GM19372 (cell line): ENCODE measurements around the gene ZBTB7C.
"Not testable (repeated sequence)": the region's sequence is repeated elsewhere in the genome, so short reads cannot be mapped to it uniquely, and the experiment has no call there.

Experiments used
- ATAC-seq: cut with Tn5 transposase; IDR thresholded peaks from one replicate; pipeline ENCODE4 v1.9.1; 2021; ENCODE audit warnings: mild to moderate bottlenecking, low read depth, moderate library complexity; ENCODE audit not compliant: unreplicated experiment

Gene ZBTB7C

DNA sequence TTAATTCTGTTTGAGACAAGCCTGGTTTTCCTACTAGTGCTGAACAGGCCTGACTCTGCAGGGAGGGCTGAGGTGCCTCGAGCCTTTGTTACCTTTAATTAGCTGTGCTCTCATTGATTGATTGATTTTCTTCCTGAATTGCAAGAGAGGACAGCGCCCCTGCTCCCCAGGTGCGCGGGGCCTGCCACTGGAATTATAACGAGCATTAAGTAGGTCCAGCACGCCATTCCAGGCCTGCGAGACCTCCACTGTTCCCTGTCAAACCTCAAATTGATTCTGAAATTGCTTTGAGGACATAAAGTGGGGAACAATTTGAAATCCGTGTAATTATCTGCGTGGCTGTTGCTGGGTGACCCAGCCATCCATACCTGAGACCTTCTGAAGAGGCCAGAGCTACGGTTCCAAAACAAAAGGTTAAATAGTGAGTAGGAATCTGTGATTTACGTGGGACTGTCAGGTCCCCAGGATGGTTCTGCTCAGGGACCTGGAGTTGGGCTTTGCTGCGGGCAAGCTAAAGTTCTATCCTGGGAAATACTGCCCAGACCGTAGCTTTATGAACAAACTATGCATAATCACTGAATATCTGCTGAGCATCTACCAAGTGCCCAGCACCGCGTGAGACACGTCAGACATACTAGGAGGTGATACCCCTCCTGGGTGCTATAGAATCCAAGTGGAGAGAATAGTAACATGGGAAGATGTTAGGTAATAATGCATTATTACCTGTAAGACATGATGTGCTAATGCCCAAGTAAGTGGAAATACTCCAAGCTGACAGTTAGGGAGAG, 104.1 kb downstream of the ZBTB7C start:
- ATAC-seq, result no peak

- no peak for ATAC-seq
These were observed 105.3 kb downstream of the ZBTB7C start for GRCh38 chr18:48303883-48304282.

GRCh38 chr18:48302736-48303135, 106.4 kb downstream of the ZBTB7C start:
- no peak for ATAC-seq

GRCh38 chr18:48300463-48300961, 108.7 kb downstream of the ZBTB7C start:
- no peak for ATAC-seq

DNA sequence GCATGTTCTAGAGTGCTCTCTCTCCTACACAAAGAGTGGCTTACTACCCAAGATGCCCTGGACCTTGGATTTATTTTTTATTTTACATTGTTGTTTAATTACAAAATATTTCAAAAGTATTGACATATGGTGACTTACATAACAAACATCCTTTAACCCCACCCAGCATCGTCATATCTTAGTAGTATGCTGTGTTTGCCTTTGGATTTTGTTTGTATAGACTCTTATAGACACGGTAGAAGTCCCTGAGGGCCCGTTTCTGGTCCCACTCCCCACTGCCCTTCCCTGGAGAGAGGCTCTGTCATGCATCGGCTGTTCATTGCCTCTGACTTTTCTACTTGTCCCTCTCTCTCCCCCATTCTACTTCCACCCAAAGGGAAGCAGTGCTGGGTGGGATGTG, 112.0 kb downstream of the ZBTB7C start:
- no peak for ATAC-seq

DNA sequence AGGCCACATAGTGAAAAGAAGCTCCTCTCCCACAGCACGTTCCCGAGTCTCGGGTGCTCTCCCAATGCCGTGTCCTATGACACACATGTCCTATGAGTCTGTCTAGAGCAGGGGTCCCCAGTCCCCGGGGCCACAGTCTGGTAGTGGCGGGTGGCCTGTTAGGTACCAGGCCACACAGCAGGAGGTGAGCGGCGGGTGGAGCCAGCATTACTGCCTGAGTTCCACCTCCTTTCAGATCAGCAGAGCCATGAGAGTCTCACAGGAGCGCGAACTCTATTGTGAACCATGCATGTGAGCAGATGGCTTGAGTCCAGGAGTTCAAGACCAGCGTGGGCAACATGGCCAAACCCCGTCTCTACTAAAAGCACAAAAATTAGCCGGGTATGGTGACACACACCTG, 112.6 kb downstream of the ZBTB7C start:
- ATAC-seq, result no peak

GRCh38 chr18:48295586-48296311, 113.4 kb downstream of the ZBTB7C start:
- no peak for ATAC-seq

DNA sequence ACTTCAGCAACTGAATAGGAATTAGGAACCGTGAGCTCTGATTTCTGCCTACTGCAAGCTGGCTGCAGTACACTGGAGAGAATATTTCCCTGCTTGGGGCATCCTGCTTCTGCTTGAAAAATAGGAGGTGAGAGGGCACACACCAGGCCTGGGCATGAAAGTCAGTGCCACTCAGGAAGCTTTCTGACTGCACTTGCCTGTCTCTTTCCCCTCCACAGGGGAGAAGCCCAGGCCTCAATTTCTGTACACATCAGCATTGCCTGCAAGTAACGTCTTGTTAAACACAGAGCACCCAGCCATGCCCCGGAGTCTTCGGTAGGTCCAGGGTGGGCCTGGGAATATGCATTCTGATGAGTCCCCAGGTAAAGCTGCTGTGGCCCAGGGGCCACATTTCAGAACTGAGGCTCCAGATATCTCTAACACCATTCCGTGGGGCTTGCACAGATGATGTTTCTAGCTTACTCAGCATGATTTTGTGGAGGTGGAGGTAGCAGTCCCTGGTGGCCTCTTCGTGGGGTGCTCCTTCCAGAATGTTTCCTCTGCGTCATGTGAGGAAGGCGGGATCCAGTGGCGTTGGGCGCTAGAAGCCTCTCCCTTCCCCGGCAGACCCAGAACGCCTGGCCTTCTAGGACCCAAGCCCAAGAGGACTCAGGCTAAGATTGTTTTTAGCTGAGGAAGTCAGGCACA, 114.1 kb downstream of the ZBTB7C start:
- no peak for ATAC-seq

- ATAC-seq, result no peak
These were observed 115.0 kb downstream of the ZBTB7C start for GRCh38 chr18:48293954-48294898.

DNA sequence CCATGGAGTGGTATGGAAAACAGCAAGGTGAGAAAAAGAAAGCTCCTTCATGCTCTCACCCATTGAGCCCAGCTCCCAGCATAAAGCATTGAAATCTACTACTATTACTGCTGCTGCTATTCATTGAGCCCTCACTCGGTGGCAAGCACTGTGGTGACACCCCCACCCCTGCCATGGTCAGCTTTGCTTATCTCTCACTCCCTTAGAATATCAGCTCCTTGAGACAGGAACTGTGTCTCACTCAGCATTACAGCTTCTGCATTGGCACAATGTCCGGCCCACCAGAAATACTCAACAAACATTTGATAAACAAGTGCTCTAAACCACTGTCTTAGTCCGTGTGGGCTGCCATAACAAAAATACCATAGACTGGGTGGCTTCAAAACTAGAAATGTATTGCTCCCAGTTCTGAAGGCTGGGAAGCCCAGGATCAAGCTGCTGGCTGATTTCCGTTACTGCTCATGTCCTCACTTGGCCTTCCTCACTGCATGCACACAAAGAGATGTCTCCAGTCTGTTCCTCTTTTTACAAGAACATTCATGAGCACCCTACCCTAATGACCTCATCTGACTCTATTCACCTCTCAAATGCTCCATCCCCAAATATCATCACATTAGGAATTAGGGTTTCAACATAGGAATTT, 116.3 kb downstream of the ZBTB7C start:
- ATAC-seq, result no peak

DNA sequence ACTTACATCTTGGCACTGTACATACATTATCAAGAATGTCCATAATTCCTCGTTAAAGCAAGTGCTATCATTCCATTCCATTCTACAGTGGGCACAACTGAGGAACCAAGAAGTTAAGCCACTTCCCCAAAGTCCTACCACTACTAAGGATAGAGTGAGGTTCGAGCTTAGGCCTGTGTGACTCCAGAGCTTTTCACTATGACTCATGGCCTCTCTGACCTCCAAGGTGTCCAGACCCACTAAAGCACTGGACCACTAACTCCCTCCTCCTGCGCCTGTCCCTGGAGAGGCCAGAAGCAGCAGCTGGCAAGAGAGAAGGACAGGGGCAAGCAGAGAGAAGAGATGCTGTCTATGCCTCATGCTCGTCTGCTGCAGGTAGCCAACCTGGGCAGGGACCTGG, 117.0 kb downstream of the ZBTB7C start:
- no peak for ATAC-seq

- no peak for ATAC-seq
These were observed 118.8 kb downstream of the ZBTB7C start for GRCh38 chr18:48290162-48290926.

DNA sequence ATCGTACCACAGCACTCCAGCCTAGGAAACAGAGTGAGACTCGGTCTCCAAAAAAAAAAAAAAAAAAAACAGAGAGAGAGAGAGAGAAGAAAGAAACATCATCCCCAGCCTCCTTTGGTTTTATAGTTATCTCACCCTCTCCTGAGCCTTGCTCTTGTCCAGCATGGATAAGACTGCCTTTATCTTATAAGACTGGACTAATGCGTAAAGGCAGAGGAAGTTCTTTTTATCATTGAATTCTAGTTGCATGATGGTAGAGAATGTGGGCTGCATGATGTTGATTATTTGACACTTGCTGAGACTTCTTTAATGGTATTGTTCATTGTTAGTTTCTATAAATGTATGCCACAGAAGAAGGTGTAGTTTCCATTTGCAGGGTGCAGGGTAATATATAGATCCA, 124.4 kb downstream of the ZBTB7C start:
- ATAC-seq, result no peak

DNA sequence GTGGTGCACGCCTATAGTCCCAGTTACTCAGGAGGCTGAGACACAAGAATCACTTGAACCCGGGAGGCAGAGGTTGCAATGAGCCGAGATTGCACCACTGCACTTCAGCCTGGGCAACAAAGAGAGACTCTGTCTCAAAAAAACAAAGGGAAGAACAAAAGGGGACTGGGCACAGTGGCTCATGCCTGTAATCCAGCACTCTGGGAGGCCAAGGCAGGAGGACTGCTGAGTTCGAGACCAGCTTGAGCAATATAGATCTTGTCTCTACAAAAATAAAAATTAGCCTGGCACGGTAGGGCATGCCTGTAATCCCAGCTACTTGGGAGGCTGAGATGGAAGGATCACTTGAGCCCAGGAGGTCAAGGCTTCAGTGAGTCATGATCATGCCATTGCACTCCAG, 125.2 kb downstream of the ZBTB7C start:
- not testable (repeated sequence) for ATAC-seq

DNA sequence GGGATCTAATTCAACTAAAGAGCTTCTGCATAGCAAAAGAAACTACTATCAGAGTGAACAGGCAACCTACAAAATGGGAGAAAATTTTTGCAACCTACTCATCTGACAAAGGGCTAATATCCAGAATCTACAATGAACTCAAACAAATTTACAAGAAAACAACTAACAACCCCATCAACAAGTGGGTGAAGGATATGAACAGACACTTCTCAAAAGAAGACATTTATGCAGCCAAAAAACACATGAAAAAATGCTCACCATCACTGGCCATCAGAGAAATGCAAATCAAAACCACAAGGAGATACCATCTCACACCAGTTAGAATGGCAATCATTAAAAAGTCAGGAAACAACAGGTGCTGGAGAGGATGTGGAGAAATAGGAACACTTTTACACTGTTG, 127.7 kb downstream of the ZBTB7C start:
- ATAC-seq, result not testable (repeated sequence)

- ATAC-seq, result no peak
These were observed 129.9 kb downstream of the ZBTB7C start for GRCh38 chr18:48279312-48279711.

DNA sequence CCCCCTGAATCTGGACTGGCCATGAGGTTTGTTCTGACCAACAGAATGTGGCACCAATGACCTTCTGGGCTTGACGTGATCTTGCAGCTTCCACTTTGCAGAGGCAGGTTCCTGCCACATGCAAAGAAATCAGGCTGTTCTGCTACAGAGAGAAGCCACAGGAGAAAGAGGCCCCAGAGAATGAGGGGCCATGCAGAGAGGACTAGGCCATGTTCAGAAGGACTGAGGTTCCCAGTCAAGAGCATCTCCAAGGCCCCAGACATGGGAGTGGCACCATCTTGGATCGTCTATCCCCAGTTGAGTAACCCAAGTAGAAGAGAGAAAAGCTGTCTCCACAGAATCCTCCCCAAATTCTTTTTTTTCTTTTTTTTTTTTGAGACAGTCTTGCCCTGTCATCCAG, 131.1 kb downstream of the ZBTB7C start:
- no peak for ATAC-seq

DNA sequence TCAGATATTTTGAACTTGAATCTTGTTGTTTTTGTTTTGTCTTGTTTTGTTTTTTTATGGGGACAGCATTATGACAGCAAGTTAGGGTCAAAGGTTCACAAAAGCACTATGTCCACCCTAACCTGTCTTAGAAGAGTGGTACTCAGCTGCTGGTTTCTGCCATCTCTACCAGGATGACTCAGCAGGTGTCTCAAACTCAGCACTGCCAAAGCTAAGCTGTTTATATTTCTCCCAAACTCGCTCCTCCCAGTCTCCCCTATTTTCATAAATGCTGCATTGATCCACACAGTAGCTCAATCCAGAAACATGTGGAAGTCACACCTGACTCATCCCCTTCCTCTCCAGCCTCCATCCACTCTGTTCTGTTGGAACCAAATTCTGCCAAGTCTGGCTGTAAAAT, 134.9 kb downstream of the ZBTB7C start:
- no peak for ATAC-seq

DNA sequence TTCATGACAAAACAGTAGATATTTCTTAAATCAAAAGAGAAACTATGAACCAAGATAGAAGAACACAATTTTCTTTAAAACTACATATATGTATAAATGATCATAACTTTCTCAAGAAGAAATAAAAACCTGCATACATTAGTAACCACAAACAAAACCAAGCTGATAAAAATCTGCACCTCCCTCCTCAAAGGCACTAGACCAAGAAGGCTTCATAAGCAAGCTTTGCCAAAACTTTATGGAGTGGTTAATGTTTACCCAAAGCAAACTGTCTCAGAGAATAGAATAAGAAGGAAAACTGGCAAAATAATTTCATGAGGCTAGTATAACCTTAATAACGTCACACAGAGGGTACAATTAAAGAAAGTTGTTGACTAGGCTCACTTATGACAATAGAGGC, 138.3 kb downstream of the ZBTB7C start:
- ATAC-seq, result no peak
